Muscle of leg (tissue), 16 donors: Measurements from ENCODE around the gene RBMY1D. TPM values are rescaled to one million over a fixed set of nuclear protein-coding genes. Genes with fewer than 3 reads are reported as not detected.
"Not testable (repeated sequence)": the region's sequence is repeated elsewhere in the genome, so short reads cannot be mapped to it uniquely, and the experiment has no call there.

Experiments
- DNase-seq: peaks from one replicate; pipeline ENCODE4 v3.0.0; 2013
- H3K27ac ChIP-seq: one replicate; pipeline ENCODE4 v1.5.1; 2013; ENCODE audit warnings: mild to moderate bottlenecking, low read length, control low read depth
- H3K27me3 ChIP-seq: one replicate; pipeline ENCODE4 v1.6.1; 2013; ENCODE audit warnings: low read length; ENCODE audit not compliant: control insufficient read depth, insufficient read depth
- H3K36me3 ChIP-seq: one replicate; pipeline ENCODE4 v1.6.1; 2013; ENCODE audit warnings: low read length; ENCODE audit not compliant: control insufficient read depth, insufficient read depth
- H3K4me1 ChIP-seq: one replicate; pipeline ENCODE4 v1.6.1; 2013; ENCODE audit warnings: low read length; ENCODE audit not compliant: control insufficient read depth, insufficient read depth
- H3K4me3 ChIP-seq: one replicate; pipeline ENCODE4 v1.5.1; 2013; ENCODE audit warnings: low read length, control low read depth
- H3K9me3 ChIP-seq: replicated peaks from 2 replicates; pipeline ENCODE4 v1.6.1; 2013; ENCODE audit warnings: low read depth, low read length; ENCODE audit not compliant: control insufficient read depth
- WGBS: methylation state at CpG from one replicate; pipeline ENCODE4 v1.1.5; 2013; ENCODE audit warnings: missing lambda C conversion rate; ENCODE audit not compliant: insufficient coverage; 5-methylcytosine and 5-hydroxymethylcytosine counted together
- long read RNA-seq, 11 donors: transcript quantifications; one replicate each; lab custom pipeline, GENCODE V29; 2026
- polyA plus RNA-seq, 8 donors: library from polyadenylated mRNA; unstranded; fragments of 120-200 nt; gene quantifications; one replicate each; pipeline versions ENCODE4 v1.2.1 to v1.2.3, GENCODE V29; 2013; ENCODE audit warnings: inconsistent platforms in 1 of 8, low replicate concordance in 1 of 8; ENCODE audit not compliant: insufficient read length in 8 of 8, insufficient read depth in 1 of 8
- total RNA-seq: library from RNA; stranded (reverse); fragments of 120-200 nt; gene quantifications from one replicate; pipeline ENCODE4 v1.2.4, GENCODE V29; 2013

Gene RBMY1D
- total RNA-seq (not detected), polyA plus RNA-seq (not detected)
- long read RNA-seq, donor 1: 0 reads
- long read RNA-seq, donor 2: 0 reads
- long read RNA-seq, donor 3: 0 reads
- long read RNA-seq, donor 4: 0 reads
- long read RNA-seq, donor 5: 0 reads
- long read RNA-seq, donor 6: 0 reads
- long read RNA-seq, donor 7: 0 reads
- long read RNA-seq, donor 8: 0 reads
- long read RNA-seq, donor 9: 0 reads
- long read RNA-seq, donor 10: 0 reads
- long read RNA-seq, donor 11: 0 reads

GRCh38 chrY:21894426-21894825 lies at the start of gene RBMY1D:
Gene RBMY1D, minus strand, starts transcription at chrY:21894526. Its CDS starts 2,013 bp downstream, at chrY:21892513.
- not testable (repeated sequence) for H3K27ac ChIP-seq, DNase-seq, H3K27me3 ChIP-seq, H3K36me3 ChIP-seq, H3K4me3 ChIP-seq, H3K9me3 ChIP-seq, H3K4me1 ChIP-seq
- no CpG with 5 or more reads among the region's 28 CpGs for WGBS

- H3K27ac ChIP-seq, DNase-seq, H3K4me1 ChIP-seq, H3K27me3 ChIP-seq, H3K9me3 ChIP-seq, H3K36me3 ChIP-seq, H3K4me3 ChIP-seq: not testable (repeated sequence)
- no CpG with 5 or more reads among the region's 29 CpGs for WGBS
These were observed 23.6 kb upstream of the RBMY1D start, which contains the start of gene RBMY1E for GRCh38 chrY:21917932-21918331. Gene RBMY1E, minus strand, starts transcription at chrY:21918032. Its CDS starts 1,978 bp downstream, at chrY:21916054.

GRCh38 chrY:21869407-21870076 lies 24.8 kb downstream of the RBMY1D start:
- H3K27me3 ChIP-seq, H3K4me1 ChIP-seq, H3K36me3 ChIP-seq, H3K9me3 ChIP-seq, DNase-seq, H3K4me3 ChIP-seq, H3K27ac ChIP-seq: not testable (repeated sequence)
- WGBS: no CpG with 5 or more reads among the region's 5 CpGs

- WGBS: no CpG with 5 or more reads among the region's 3 CpGs
- H3K9me3 ChIP-seq: no peaks in the 10 kb centered on the region
- H3K4me1 ChIP-seq: no peaks in the 10 kb centered on the region
- H3K27ac ChIP-seq: no peak overlapping the region
- no peak for DNase-seq
- no peak overlapping the region for H3K4me3 ChIP-seq
- no peaks in the 10 kb centered on the region for H3K27me3 ChIP-seq
- H3K36me3 ChIP-seq: no peaks in the 10 kb centered on the region
These were observed 48.8 kb downstream of the RBMY1D start for GRCh38 chrY:21845481-21845880.

- Histone ChIP-seq H3K27ac (no peak overlapping the region), H3K4me1 (no peaks in the 10 kb centered on the region), H3K27me3 (no peaks in the 10 kb centered on the region), H3K36me3 (no peaks in the 10 kb centered on the region), H3K4me3 (no peak overlapping the region), H3K9me3 (no peaks in the 10 kb centered on the region)
- WGBS: no CpG with 5 or more reads among the region's 4 CpGs
- no peak for DNase-seq
These were observed 52.2 kb downstream of the RBMY1D start for GRCh38 chrY:21842090-21842489.

- H3K27ac ChIP-seq: no peak overlapping the region
- no peaks in the 10 kb centered on the region for H3K9me3 ChIP-seq
- H3K27me3 ChIP-seq: no peaks in the 10 kb centered on the region
- WGBS: no CpG with 5 or more reads among the region's 5 CpGs
- H3K36me3 ChIP-seq: no peaks in the 10 kb centered on the region
- no peaks in the 10 kb centered on the region for H3K4me1 ChIP-seq
- H3K4me3 ChIP-seq: no peak overlapping the region
- no peak for DNase-seq
These were observed 54.8 kb downstream of the RBMY1D start for GRCh38 chrY:21839489-21839888.

- no peaks in the 10 kb centered on the region for H3K4me1 ChIP-seq
- WGBS: no CpG with 5 or more reads among the region's 8 CpGs
- no peaks in the 10 kb centered on the region for H3K36me3 ChIP-seq
- no peaks in the 10 kb centered on the region for H3K27me3 ChIP-seq
- no peak overlapping the region for H3K4me3 ChIP-seq
- H3K27ac ChIP-seq: no peak overlapping the region
- no peaks in the 10 kb centered on the region for H3K9me3 ChIP-seq
- no peak for DNase-seq
These were observed 58.0 kb downstream of the RBMY1D start for GRCh38 chrY:21836343-21836742.

GRCh38 chrY:21835052-21835451 lies 59.3 kb downstream of the RBMY1D start:
- WGBS: no CpG with 5 or more reads among the region's 7 CpGs
- Histone ChIP-seq H3K36me3 (no peaks in the 10 kb centered on the region), H3K27ac (no peak overlapping the region), H3K9me3 (no peaks in the 10 kb centered on the region), H3K27me3 (no peaks in the 10 kb centered on the region), H3K4me3 (no peak overlapping the region), H3K4me1 (no peaks in the 10 kb centered on the region)
- no peak for DNase-seq

Other genes with a start within 250 kb of the RBMY1D start
- not detected for gene RBMY1E, start 23.5 kb upstream of the RBMY1D start, total RNA-seq
- gene RBMY1E, start 23.5 kb upstream of the RBMY1D start, polyA plus RNA-seq: not detected